HCT116 (cell line): Measurements from ENCODE around the gene SLC2A5.

Experiments used
- EGR1 ChIP-seq: IDR thresholded peaks from 2 replicates; pipeline ENCODE4 v1.6.1; 2012; ENCODE audit warnings: low read depth
- EZH2 ChIP-seq: fragments of 200-600 bp; sonication (generic); IDR thresholded peaks from 2 replicates; pipeline ENCODE4 v1.6.1; 2017; ENCODE audit warnings: antibody characterized with exemption, mixed run types
- EZH2phosphoT487 ChIP-seq: fragments of 200-600 bp; IDR thresholded peaks from 2 replicates; pipeline ENCODE4 v1.6.1; 2018; ENCODE audit warnings: antibody characterized with exemption, borderline replicate concordance
- FOSL1 ChIP-seq: IDR thresholded peaks from 2 replicates; pipeline ENCODE4 v1.6.1; 2012; ENCODE audit warnings: low read depth
- POLR2AphosphoS5 ChIP-seq: IDR thresholded peaks from 2 replicates; pipeline ENCODE4 v1.6.1; 2011; ENCODE audit warnings: mild to moderate bottlenecking, low read depth, low read length, moderate library complexity
- TCF7L2 ChIP-seq: IDR thresholded peaks from 2 replicates; pipeline ENCODE4 v1.7.0; 2011; ENCODE audit warnings: borderline replicate concordance, inconsistent platforms; ENCODE audit not compliant: insufficient read depth, insufficient read length; ENCODE audit errors: extremely low read depth
- ZNF274 ChIP-seq: fragments of 200-500 bp; sonication (Bioruptor generic); IDR thresholded peaks from 2 replicates; pipeline ENCODE4 v1.6.1; 2014; ENCODE audit warnings: mild to moderate bottlenecking, low read depth, low read length, inconsistent platforms
- TF ChIP-seq, protein P1 (sequence below), 3 experiments: fragments of 200-600 bp in 1 of 3; sonication (generic) in 1 of 3; IDR thresholded peaks in 2 of 3; conservative IDR thresholded peaks in 1 of 3; 2 replicates each; pipeline ENCODE4 v1.5.1; 2012 to 2017; ENCODE audit warnings: low read depth in 2 of 3, low read length in 2 of 3, antibody characterized with exemption in 1 of 3, borderline replicate concordance in 1 of 3, control low read depth in 1 of 3, mild to moderate bottlenecking in 1 of 3, mixed read lengths in 1 of 3, mixed run types in 1 of 3, moderate library complexity in 1 of 3; ENCODE audit not compliant: insufficient read depth in 1 of 3
- TF ChIP-seq, protein P2 (sequence below): IDR thresholded peaks from 2 replicates; pipeline ENCODE4 v1.6.1; 2012; ENCODE audit warnings: low read depth
- TF ChIP-seq, protein P3 (sequence below): IDR thresholded peaks from 2 replicates; pipeline ENCODE4 v1.6.1; 2012

DNA sequence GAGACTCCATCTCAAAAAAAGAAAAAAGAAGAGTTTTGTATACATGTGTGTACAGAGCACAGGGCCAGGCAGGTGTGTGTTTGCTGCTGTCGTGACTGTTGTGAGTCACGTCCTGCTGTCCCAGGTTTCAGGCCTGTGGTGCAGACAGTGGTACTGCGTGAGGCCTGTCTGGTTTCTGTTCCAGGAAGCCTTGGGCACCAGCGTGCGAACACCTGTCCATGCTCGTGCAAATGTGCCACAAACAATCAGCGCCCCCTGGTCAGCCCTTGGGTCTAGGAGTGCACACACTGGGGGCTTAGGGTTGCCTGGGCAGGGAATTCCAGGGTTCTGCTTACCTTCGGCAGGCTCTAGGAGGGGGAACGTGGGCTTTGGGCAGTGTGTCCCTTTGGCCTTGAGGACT lies 42.5 kb upstream of the SLC2A5 start:
- TF ChIP-seq, protein P1, sequence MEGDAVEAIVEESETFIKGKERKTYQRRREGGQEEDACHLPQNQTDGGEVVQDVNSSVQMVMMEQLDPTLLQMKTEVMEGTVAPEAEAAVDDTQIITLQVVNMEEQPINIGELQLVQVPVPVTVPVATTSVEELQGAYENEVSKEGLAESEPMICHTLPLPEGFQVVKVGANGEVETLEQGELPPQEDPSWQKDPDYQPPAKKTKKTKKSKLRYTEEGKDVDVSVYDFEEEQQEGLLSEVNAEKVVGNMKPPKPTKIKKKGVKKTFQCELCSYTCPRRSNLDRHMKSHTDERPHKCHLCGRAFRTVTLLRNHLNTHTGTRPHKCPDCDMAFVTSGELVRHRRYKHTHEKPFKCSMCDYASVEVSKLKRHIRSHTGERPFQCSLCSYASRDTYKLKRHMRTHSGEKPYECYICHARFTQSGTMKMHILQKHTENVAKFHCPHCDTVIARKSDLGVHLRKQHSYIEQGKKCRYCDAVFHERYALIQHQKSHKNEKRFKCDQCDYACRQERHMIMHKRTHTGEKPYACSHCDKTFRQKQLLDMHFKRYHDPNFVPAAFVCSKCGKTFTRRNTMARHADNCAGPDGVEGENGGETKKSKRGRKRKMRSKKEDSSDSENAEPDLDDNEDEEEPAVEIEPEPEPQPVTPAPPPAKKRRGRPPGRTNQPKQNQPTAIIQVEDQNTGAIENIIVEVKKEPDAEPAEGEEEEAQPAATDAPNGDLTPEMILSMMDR (IDR thresholded peaks at IDR 0.05 in 2 of 3, conservative IDR thresholded peaks at IDR 0.05 in 1 of 3; ENCODE audit: borderline replicate concordance in 1 of 3, insufficient read depth in 1 of 3, low read depth in 2 of 3, low read length in 2 of 3) = no peak
- TF ChIP-seq EZH2phosphoT487 (no peak), POLR2AphosphoS5 (no peak), TCF7L2 (no peak), EGR1 (no peak), EZH2 (no peak), ZNF274 (no peak), FOSL1 (no peak)
- TF ChIP-seq, protein P2, sequence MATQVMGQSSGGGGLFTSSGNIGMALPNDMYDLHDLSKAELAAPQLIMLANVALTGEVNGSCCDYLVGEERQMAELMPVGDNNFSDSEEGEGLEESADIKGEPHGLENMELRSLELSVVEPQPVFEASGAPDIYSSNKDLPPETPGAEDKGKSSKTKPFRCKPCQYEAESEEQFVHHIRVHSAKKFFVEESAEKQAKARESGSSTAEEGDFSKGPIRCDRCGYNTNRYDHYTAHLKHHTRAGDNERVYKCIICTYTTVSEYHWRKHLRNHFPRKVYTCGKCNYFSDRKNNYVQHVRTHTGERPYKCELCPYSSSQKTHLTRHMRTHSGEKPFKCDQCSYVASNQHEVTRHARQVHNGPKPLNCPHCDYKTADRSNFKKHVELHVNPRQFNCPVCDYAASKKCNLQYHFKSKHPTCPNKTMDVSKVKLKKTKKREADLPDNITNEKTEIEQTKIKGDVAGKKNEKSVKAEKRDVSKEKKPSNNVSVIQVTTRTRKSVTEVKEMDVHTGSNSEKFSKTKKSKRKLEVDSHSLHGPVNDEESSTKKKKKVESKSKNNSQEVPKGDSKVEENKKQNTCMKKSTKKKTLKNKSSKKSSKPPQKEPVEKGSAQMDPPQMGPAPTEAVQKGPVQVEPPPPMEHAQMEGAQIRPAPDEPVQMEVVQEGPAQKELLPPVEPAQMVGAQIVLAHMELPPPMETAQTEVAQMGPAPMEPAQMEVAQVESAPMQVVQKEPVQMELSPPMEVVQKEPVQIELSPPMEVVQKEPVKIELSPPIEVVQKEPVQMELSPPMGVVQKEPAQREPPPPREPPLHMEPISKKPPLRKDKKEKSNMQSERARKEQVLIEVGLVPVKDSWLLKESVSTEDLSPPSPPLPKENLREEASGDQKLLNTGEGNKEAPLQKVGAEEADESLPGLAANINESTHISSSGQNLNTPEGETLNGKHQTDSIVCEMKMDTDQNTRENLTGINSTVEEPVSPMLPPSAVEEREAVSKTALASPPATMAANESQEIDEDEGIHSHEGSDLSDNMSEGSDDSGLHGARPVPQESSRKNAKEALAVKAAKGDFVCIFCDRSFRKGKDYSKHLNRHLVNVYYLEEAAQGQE = no peak
- TF ChIP-seq, protein P3, sequence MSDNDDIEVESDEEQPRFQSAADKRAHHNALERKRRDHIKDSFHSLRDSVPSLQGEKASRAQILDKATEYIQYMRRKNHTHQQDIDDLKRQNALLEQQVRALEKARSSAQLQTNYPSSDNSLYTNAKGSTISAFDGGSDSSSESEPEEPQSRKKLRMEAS = no peak
